ENCODE measurements around the gene TRIM40.

Gene TRIM40

DNA sequence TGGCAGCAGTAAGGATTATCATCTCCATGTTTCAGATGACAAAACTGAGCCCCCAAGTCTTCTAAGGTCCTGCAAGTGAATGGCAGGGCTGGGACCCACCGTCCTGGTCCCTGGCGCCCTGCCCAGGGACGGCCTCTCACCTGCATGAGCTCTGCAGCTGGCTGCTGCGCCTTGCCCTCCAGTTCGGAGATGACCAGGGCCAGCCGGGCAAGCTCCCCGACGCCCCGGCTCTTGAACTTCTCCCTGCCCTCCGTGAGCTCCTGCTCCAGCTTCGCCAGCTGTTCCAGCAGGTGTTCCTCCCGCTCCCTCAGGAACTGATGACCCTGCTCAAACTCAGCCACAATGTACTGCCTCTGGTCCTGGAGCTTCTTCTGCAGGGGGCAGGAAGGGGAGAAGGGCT, 60.4 kb downstream of the TRIM40 start:
- H3K4me3 ChIP-seq (ENCODE audit: low read depth, low read length), result no peak overlapping the region
- DNase-seq (ENCODE audit: low read depth, low spot score), result no peak
- TF ChIP-seq, protein P1, sequence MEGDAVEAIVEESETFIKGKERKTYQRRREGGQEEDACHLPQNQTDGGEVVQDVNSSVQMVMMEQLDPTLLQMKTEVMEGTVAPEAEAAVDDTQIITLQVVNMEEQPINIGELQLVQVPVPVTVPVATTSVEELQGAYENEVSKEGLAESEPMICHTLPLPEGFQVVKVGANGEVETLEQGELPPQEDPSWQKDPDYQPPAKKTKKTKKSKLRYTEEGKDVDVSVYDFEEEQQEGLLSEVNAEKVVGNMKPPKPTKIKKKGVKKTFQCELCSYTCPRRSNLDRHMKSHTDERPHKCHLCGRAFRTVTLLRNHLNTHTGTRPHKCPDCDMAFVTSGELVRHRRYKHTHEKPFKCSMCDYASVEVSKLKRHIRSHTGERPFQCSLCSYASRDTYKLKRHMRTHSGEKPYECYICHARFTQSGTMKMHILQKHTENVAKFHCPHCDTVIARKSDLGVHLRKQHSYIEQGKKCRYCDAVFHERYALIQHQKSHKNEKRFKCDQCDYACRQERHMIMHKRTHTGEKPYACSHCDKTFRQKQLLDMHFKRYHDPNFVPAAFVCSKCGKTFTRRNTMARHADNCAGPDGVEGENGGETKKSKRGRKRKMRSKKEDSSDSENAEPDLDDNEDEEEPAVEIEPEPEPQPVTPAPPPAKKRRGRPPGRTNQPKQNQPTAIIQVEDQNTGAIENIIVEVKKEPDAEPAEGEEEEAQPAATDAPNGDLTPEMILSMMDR (IDR thresholded peaks at IDR 0.05; ENCODE audit: low read depth, low read length), result no peak
- in situ Hi-C loops (cut with HindIII; ENCODE audit: low sequenced_read_pairs), result no loop called here

Measured in astrocyte of the spinal cord (primary cell).